Fibroblast of skin of left quadriceps (primary cell): ENCODE data around the gene MYPN.
"Not testable (repeated sequence)": the region's sequence is repeated elsewhere in the genome, so short reads cannot be mapped to it uniquely, and the experiment has no call there.

Experiments
- DNase-seq, 2 experiments: peaks; one replicate each; pipeline ENCODE4 v3.0.0-alpha.2; 2013; ENCODE audit warnings: low read depth in 2 of 2

MYPN gene

GRCh38 chr10:68167586-68168189 lies 58.4 kb downstream of the MYPN start:
- no peak for DNase-seq

GRCh38 chr10:68171539-68172080 lies 62.3 kb downstream of the MYPN start:
- DNase-seq: no peak

DNA sequence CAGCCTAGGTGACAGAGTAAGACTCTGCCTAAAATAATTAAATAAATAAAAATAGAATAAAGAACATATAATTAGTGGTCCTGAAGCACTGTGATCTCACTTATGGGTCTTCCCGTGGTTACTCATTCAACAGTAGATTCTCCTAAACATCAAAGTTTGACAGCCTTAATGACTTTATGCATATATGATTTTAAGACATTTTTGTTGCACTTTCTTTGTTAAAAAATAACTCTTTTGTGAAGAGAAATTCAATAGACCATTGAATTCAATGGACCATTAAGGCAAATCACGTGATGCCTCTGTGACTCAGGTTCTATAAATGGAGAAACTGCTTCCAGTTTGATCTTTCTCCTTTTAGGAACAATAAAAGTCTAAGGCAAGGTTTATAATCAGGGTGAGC lies 63.0 kb downstream of the MYPN start:
- DNase-seq: no peak

DNA sequence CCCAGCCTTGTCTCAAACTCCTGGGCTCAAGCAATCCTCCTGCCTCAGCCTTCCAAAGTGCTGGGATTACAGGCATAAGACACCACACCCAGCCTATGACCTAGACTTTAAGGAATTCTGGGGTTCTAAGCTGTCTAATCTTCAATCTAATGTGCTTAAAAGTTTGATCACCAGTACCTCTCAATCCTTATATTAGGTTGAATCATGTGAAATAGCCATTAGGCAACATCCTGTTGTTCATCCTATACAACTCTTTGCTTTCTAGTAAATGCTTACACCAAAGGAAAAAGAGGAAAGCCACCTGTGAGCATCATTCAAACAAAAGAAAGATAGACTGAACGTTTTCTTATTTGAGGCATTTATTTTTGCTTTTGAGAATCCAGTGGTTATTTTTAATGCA lies 66.7 kb downstream of the MYPN start:
- no peak for DNase-seq

GRCh38 chr10:68176797-68177196 lies 67.5 kb downstream of the MYPN start:
- no peak for DNase-seq

- no peak for DNase-seq
Observed at GRCh38 chr10:68178592-68178991, 69.3 kb downstream of the MYPN start.

GRCh38 chr10:68179016-68179415 lies 69.7 kb downstream of the MYPN start:
- no peak for DNase-seq

GRCh38 chr10:68180490-68180889 lies 71.2 kb downstream of the MYPN start:
- DNase-seq: no peak

- DNase-seq: no peak
Observed at GRCh38 chr10:68184546-68184945, 75.3 kb downstream of the MYPN start.

- no peak for DNase-seq
Observed at GRCh38 chr10:68185085-68185484, 75.8 kb downstream of the MYPN start.

- no peak for DNase-seq
Observed at GRCh38 chr10:68188835-68189234, 79.5 kb downstream of the MYPN start.

DNA sequence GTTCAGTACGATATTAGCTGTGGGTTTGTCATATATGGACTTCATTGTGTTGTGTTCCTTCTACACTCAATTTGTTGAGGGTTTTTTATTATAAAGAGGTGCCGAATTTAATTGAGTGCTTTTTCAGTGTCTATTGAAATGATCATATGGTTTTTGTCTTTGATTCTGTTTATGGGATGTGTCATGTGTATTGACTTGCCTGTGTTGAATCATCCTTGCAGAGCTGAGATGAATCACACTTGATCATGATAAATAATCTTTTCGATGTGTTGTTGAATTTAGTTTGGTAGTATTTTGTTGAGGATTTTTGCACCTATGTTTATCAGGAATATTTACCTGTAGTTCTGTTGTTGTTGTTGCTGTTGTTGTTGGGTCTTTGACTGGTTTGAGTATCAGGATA lies 82.8 kb downstream of the MYPN start:
- no peak for DNase-seq

DNA sequence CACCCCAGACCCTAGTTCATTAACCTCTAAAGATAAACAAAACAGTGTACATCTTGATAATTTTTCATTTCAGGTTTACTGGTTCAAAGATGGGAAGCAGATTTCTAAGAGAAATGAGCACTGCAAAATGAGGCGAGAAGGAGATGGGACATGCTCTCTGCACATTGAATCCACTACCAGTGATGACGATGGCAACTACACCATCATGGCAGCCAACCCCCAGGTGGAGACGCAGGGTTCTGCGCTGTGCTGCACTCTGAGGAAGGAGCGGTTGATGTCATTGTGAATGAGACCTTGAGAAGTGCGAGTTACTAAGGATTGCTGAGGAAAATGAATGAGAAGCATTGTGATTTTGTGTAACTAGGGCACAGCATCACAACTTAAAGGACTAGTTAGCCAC lies 85.0 kb downstream of the MYPN start:
- no peak for DNase-seq

DNA sequence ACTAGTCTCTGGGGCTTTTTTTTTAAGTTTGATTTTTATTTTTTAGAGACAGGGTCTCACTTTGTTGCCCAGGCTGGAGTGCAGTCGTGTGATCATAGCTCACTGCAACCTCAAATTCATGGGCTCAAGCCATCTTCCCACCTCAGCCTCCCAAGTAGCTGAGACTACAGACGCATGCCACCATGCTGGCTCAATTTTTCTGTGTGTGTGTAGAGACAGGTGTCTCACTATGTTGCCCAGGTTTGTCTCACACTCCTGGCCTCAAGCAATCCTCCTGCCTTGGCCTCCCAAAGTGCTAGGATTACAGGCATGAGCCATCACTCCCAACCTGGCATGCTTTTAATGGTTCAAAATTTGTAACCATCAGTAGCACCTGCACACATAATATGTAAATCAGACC lies 86.5 kb downstream of the MYPN start:
- DNase-seq: not testable (repeated sequence)

DNA sequence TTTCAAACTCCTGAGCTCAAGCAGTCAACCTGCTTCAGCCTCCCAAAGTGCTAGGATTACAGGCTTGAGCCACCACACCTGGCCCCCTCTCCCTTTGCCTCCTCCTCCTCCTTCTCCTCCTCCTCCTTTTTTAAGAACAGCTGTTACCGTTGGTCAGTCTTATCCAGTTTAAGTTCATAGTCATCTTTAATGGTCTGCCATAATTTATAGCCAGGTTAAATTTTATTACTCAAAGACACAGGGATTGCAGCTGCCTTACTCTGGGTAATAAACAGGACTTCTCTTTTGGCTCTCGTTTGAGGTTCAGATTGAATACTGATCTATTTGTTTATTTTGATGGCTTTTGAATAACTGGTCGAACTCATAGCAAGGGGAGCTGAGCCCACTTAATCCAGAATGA lies 87.4 kb downstream of the MYPN start:
- DNase-seq: no peak

DNA sequence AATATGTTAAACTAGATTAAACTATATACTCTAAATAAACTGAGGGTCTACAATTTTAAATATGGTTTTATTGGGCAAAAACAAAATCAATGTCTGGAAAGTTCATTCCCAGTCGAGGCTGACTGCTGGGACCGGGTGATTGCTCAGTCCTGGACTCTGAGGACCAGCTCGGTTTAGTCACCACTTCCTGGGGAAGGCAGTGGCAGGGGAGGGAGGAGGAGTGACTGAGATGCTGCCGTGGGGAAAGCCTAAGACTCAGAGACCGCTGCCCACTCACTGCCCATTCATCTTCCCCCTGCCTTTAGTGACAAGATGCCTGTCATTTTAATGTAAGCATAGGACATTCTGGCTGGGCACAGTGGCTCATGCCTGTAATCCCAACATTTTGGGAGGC lies 93.7 kb downstream of the MYPN start:
- DNase-seq: no peak

GRCh38 chr10:68208424-68209042 lies 99.2 kb downstream of the MYPN start:
- peak; percentile 40 for DNase-seq

GRCh38 chr10:68211669-68212068 lies 102.4 kb downstream of the MYPN start:
- DNase-seq: no peak

- peak; percentile 22 to 29 for DNase-seq
Observed at GRCh38 chr10:68212721-68213352, 103.5 kb downstream of the MYPN start.

- DNase-seq: no peak
Observed at GRCh38 chr10:68218786-68219185, 109.5 kb downstream of the MYPN start.

DNA sequence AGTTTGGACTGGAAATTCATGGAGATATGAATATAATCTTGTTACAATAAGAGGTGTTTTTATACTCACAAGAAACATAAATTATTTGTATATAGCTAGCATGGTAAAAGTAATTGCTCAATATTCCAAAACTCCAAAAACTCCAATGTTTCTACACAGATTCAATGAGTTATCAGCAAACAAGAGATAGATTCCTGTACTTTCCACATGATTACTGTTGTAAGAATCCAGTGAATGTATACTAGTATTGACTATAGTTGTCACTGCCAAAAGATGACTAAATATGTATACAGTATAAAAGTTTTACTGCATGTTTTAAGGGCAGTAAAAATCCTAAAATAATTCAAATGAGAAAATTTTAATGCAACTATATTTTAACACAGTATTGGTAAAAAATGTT lies 111.9 kb downstream of the MYPN start:
- DNase-seq: no peak

GRCh38 chr10:68222391-68222790 lies 113.1 kb downstream of the MYPN start:
- DNase-seq: no peak

- no peak for DNase-seq
Observed at GRCh38 chr10:68223535-68224165, 114.4 kb downstream of the MYPN start.
